Right lobe of liver (tissue), 4 donors: ENCODE data around the gene C19orf81.

Experiments used
- POLR2A ChIP-seq: fragments of 450-650 bp; IDR thresholded peaks from one replicate; pipeline ENCODE4 v1.6.1; 2017; ENCODE audit warnings: antibody characterized with exemption, mild to moderate bottlenecking
- TF ChIP-seq, protein P1 (sequence below), 4 donors: fragments of 200-600 bp in 3 of 4; fragments of 450-650 bp in 1 of 4; IDR thresholded peaks; one replicate each; pipeline versions ENCODE4 v1.5.1 to v1.8.0; 2016 to 2022; ENCODE audit warnings: antibody characterized with exemption in 4 of 4, mild to moderate bottlenecking in 2 of 4
- donor health status: DM: no; HTN: no; CAD: no.
- donor health status: DM: no; HTN: no; CAD: no.
- donor health status: DM: no; HTN: yes; CAD: no.

DNA sequence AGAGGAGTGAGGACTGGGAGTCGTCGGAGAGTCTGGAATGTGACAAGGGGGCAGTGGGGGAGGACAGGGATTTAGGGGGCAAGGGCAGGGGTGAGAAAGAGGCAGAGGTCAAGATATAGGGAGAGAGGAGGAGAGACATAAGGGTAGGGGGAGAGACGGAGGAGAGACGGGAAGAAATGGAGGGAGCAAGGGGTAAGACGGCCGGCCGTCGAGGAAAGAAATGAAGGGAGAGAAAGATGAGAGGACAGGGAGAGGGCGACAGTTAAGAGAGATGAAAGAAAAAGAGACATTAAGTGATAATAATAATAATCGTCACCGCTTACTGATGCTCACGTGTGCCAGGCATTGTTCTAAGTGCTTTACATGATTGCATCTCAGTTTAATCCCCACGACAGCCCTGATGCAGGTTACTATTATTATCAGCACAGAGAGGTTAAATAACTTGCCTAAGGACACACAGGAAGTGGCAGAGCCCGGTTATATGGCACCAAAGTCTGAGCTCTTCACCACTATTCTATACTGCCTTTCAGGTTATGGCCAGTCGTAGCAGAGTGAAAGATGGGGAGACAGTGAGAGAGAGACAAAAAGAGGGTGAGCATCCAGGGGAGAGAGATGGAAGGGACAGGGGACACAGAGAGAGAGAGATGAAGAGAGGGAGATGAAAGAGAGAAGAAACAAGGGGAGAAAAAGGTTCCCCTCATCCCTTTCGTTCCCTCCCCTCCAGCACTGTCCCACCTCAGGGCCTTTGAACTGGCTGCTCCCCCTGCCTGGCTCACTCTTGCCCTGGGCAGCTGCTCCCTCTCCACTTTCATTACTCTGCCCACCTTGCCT, 13.6 kb downstream of the C19orf81 start:
- TF ChIP-seq, protein P1, sequence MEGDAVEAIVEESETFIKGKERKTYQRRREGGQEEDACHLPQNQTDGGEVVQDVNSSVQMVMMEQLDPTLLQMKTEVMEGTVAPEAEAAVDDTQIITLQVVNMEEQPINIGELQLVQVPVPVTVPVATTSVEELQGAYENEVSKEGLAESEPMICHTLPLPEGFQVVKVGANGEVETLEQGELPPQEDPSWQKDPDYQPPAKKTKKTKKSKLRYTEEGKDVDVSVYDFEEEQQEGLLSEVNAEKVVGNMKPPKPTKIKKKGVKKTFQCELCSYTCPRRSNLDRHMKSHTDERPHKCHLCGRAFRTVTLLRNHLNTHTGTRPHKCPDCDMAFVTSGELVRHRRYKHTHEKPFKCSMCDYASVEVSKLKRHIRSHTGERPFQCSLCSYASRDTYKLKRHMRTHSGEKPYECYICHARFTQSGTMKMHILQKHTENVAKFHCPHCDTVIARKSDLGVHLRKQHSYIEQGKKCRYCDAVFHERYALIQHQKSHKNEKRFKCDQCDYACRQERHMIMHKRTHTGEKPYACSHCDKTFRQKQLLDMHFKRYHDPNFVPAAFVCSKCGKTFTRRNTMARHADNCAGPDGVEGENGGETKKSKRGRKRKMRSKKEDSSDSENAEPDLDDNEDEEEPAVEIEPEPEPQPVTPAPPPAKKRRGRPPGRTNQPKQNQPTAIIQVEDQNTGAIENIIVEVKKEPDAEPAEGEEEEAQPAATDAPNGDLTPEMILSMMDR (IDR thresholded peaks at IDR 0.05): no peak
- TF ChIP-seq POLR2A: no peak
